RWPE1 (cell line): ENCODE measurements around the gene CLRN1.

ENCODE experiments used
- CTCF ChIA-PET: fragments of 350-600 bp; sonication (Branson Sonifier 250); formaldehyde crosslinking; extraction: SDS; loops from one replicate; lab custom pipeline; 2021; lab: Yijun Ruan, JAX
- POLR2A ChIA-PET: fragments of 400-600 bp; formaldehyde crosslinking; extraction: SDS; loops from one replicate; lab custom pipeline; 2020; ENCODE audit warnings: antibody characterized with exemption; ENCODE audit not compliant: low non-redundant PET; lab: Yijun Ruan, JAX
- DNase-seq: peaks from one replicate; pipeline ENCODE4 v3.0.0; 2012; ENCODE audit warnings: low spot score
- H3K27ac ChIP-seq: fragments of 450-650 bp; 2 replicates; pipeline ENCODE4 v1.5.1; 2017
- TF ChIP-seq, protein P1 (sequence below): fragments of 450-650 bp; conservative IDR thresholded peaks from 2 replicates; pipeline ENCODE4 v1.5.1; 2017; ENCODE audit warnings: low read depth, mild to moderate bottlenecking

The CLRN1 gene

GRCh38 chr3:150951923-150952322 is 20.6 kb downstream of the CLRN1 start:
- DNase-seq, result no peak
- TF ChIP-seq, protein P1, sequence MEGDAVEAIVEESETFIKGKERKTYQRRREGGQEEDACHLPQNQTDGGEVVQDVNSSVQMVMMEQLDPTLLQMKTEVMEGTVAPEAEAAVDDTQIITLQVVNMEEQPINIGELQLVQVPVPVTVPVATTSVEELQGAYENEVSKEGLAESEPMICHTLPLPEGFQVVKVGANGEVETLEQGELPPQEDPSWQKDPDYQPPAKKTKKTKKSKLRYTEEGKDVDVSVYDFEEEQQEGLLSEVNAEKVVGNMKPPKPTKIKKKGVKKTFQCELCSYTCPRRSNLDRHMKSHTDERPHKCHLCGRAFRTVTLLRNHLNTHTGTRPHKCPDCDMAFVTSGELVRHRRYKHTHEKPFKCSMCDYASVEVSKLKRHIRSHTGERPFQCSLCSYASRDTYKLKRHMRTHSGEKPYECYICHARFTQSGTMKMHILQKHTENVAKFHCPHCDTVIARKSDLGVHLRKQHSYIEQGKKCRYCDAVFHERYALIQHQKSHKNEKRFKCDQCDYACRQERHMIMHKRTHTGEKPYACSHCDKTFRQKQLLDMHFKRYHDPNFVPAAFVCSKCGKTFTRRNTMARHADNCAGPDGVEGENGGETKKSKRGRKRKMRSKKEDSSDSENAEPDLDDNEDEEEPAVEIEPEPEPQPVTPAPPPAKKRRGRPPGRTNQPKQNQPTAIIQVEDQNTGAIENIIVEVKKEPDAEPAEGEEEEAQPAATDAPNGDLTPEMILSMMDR, result no peak
- no peak overlapping the region for H3K27ac ChIP-seq
- ChIA-PET CTCF (no interaction called here), POLR2A (no interaction called here)

GRCh38 chr3:150945226-150946032 is 27.1 kb downstream of the CLRN1 start:
- peak; percentile 15 for DNase-seq
- no peak overlapping the region for H3K27ac ChIP-seq
- TF ChIP-seq, protein P1, result no peak
- ChIA-PET CTCF (no interaction called here), POLR2A (no interaction called here)

GRCh38 chr3:150942221-150942620 is 30.3 kb downstream of the CLRN1 start:
- H3K27ac ChIP-seq, result no peak overlapping the region
- POLR2A ChIA-PET, result no interaction called here
- CTCF ChIA-PET, result no interaction called here
- TF ChIP-seq, protein P1, result no peak
- DNase-seq, result no peak

DNA sequence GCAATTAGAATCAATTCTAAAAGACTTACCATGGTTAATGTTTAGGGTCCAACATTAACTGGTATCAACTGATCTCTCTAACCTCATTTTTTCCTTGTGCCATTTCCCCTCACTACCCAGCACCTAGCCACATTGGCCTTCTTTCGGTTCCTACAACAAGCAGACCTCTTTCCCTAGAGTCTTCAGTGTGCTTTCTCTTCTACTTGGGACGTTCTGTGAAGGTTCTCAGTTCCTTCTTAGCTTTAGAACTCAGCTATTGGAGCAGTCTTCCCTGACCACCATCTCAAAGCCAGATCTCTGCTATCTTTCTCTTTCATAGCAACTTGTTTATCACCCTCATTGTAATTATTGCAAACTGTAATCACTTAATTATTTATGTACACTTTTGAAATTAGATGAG is 35.8 kb downstream of the CLRN1 start:
- ChIA-PET CTCF (no interaction called here), POLR2A (no interaction called here)

DNA sequence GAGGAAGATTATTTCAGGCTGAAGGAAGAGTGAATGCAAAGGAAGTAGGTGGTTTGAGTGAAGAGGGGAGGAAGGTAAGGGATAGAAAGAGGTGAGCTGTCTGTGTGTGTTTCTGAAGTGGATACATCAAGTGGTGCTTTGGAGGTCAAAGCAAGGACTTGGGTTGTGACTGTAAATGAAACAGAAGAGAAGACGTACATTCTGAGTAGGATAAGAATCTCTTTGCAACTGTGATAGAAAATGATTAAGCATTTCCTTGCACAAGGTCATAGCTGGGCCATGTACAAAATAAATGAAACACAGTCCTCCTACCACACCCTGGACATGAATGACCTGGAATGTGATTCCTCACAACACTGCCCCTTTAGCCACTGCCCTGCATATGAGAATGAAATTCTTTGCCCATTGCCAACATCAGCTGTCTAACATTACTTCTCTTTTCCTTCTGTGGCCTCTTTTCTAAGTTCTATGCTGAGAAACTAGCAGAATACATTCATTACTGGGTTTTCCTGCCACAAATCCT is 39.0 kb downstream of the CLRN1 start:
- DNase-seq, result no peak
- CTCF ChIA-PET, result interaction anchor here (0.6 to 1.1 kb wide), 2 partner anchors 8 to 1535 kb away, joined by 3 read pairs; no protein-coding TSS in a partner anchor
- no peak overlapping the region for H3K27ac ChIP-seq
- TF ChIP-seq, protein P1, result no peak
- POLR2A ChIA-PET, result no interaction called here

More for the DNA sequence above, 35.8 kb downstream of the CLRN1 start:
- no peak for DNase-seq
- TF ChIP-seq, protein P1, result no peak
- H3K27ac ChIP-seq, result no peak overlapping the region

DNA sequence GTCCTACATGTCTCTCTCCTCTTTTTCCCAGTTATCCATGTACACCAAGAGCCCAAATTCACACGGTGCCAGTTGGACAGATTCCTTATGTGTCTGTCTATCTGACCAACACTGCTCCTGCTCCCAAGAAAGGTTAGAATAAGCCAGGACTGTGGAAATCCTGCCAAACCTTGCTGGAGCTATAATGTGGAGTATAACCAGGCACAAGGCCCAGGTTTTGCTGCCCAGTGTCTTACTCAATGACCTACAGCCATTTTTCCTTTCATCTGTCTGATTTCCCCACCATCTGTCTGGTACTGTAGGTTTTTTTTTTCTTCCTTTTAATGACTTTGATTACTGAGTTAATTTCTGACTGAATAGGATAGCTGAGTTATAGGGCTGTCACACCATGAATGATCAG is 40.8 kb downstream of the CLRN1 start:
- no peak overlapping the region for H3K27ac ChIP-seq
- no peak for DNase-seq
- TF ChIP-seq, protein P1, result no peak
- POLR2A ChIA-PET, result no interaction called here
- CTCF ChIA-PET, result no interaction called here
